Spleen (tissue), 7 donors: Measurements from ENCODE around the gene TMEM232.

Experiments
- POLR2A ChIP-seq, 3 donors: fragments of 450-650 bp; IDR thresholded peaks; one replicate each; pipeline ENCODE4 v1.5.1; 2017; ENCODE audit warnings: antibody characterized with exemption in 3 of 3, mild to moderate bottlenecking in 1 of 3
- POLR2AphosphoS5 ChIP-seq, 3 donors: sonication (generic); formaldehyde crosslinking; IDR thresholded peaks; one replicate each; pipeline ENCODE4 v1.5.1; 2017; ENCODE audit warnings: antibody characterized with exemption in 3 of 3
- TF ChIP-seq, protein P1 (sequence below), 11 experiments: fragments of 200-600 bp in 7 of 11; fragments of 450-650 bp in 4 of 11; sonication (generic) in 4 of 11; IDR thresholded peaks in 8 of 11; conservative IDR thresholded peaks in 3 of 11; 1 replicate in 7 of 11; 2 replicates in 4 of 11; pipeline versions ENCODE4 v1.4.0 to v1.8.0; 2016 to 2021; ENCODE audit warnings: antibody characterized with exemption in 11 of 11, inconsistent platforms in 4 of 11, mild to moderate bottlenecking in 1 of 11
- donor health status: DM: no; HTN: no; CAD: no; lungs with moderate emphysema.
- donor health status: DM: no; HTN: no; CAD: no.
- donor health status: DM: no; HTN: no; CAD: no.

DNA sequence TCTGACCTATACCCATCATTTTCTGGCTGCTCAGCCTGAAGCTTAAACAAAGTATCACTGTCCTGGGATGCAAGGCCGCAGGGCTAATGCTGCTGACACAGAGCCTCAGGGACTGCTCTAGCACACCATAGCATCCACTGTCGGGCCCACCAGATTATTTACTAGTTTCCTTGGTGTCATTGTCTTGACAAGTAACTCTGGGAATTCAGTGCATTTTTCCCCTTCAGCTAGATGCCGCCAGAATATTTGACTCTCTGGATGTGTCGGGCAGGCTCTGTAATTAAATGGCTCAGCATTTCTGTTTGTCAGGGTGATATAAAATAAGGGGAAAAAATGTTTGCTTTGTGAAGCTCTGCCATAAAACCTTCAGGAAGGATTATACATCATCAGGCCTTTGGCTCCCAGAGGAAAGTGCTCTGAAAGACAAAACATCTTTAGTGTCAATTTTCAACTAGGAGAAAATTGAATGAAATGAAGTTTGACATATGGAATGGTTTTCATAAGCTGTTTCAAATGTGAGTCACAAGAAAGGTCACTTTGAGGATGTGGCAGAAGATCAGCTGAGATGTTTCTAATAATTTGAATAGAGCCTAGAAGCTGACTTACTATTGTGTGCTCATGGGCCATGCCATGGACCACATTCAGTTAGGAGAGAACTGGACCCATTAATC is 350.1 kb downstream of the TMEM232 start:
- TF ChIP-seq POLR2AphosphoS5 (IDR thresholded peaks at IDR 0.05) (no peak), POLR2A (IDR thresholded peaks at IDR 0.05) (no peak)
- TF ChIP-seq, protein P1, sequence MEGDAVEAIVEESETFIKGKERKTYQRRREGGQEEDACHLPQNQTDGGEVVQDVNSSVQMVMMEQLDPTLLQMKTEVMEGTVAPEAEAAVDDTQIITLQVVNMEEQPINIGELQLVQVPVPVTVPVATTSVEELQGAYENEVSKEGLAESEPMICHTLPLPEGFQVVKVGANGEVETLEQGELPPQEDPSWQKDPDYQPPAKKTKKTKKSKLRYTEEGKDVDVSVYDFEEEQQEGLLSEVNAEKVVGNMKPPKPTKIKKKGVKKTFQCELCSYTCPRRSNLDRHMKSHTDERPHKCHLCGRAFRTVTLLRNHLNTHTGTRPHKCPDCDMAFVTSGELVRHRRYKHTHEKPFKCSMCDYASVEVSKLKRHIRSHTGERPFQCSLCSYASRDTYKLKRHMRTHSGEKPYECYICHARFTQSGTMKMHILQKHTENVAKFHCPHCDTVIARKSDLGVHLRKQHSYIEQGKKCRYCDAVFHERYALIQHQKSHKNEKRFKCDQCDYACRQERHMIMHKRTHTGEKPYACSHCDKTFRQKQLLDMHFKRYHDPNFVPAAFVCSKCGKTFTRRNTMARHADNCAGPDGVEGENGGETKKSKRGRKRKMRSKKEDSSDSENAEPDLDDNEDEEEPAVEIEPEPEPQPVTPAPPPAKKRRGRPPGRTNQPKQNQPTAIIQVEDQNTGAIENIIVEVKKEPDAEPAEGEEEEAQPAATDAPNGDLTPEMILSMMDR (IDR thresholded peaks at IDR 0.05 in 8 of 11, conservative IDR thresholded peaks at IDR 0.05 in 3 of 11), result no peak
